Neutrophil (primary cell): ENCODE measurements around the gene SOCS7.

Experiments
- H3K27ac ChIP-seq: fragments of 200-600 bp; sonication (generic); 2 replicates; pipeline ENCODE4 v1.5.1; 2016; ENCODE audit warnings: mild to moderate bottlenecking, moderate library complexity
- H3K27me3 ChIP-seq: fragments of 200-600 bp; sonication (generic); 2 replicates; pipeline ENCODE4 v1.6.0; 2016; ENCODE audit warnings: mild to moderate bottlenecking
- H3K36me3 ChIP-seq: fragments of 200-600 bp; sonication (generic); 2 replicates; pipeline ENCODE4 v1.5.1; 2017
- H3K4me1 ChIP-seq, 2 experiments: fragments of 200-600 bp in 1 of 2; sonication (generic) in 1 of 2; 1 replicate in 1 of 2; 2 replicates in 1 of 2; pipeline versions ENCODE4 v1.5.1 to v1.6.1; 2013 to 2016; ENCODE audit warnings: low read depth in 1 of 2, low read length in 1 of 2, mild to moderate bottlenecking in 1 of 2, moderate library complexity in 1 of 2; ENCODE audit not compliant: control insufficient read depth in 1 of 2, insufficient read depth in 1 of 2
- H3K4me3 ChIP-seq, 2 experiments: fragments of 200-600 bp in 1 of 2; sonication (generic) in 1 of 2; 1 replicate in 1 of 2; 2 replicates in 1 of 2; pipeline ENCODE4 v1.5.1; 2013 to 2016; ENCODE audit warnings: low read depth in 1 of 2, low read length in 1 of 2, mild to moderate bottlenecking in 1 of 2, moderate library complexity in 1 of 2
- H3K9me3 ChIP-seq: fragments of 200-600 bp; sonication (generic); 2 replicates; pipeline ENCODE4 v1.5.1; 2016
- CTCF ChIP-seq: fragments of 200-600 bp; sonication (generic); IDR thresholded peaks from 2 replicates; pipeline ENCODE4 v1.5.1; 2016; ENCODE audit warnings: antibody characterized with exemption

Gene SOCS7

DNA sequence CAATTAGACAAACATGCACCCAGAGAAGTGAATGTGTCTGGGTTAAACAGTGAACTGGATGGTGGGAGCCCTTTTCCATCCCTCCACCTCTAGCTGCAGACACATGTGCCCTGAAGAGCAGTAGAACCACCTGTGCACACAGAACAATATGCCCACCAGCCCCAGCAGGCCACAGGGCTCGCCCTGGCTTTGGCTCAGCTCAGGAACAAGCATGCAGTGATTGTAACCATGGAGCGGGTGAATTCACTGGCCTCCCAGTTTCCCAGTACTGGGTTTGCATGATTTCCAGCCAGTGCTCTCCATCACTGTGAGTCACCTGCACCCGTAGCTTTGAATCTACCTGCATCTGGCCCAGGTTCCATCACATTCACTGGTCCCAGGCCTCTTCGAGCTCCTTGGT is 13.1 kb upstream of the SOCS7 start:
- Histone ChIP-seq H3K27ac (no peak overlapping the region), H3K27me3 (no peaks in the 10 kb centered on the region), H3K36me3 (no peaks in the 10 kb centered on the region), H3K9me3 (no peaks in the 10 kb centered on the region), H3K4me3 (no peak overlapping the region), H3K4me1 (no peaks in the 10 kb centered on the region)
- no peak for TF ChIP-seq CTCF

- no peaks in the 10 kb centered on the region for H3K9me3 ChIP-seq
- H3K4me1 ChIP-seq = no peaks in the 10 kb centered on the region
- no peak overlapping the region for H3K4me3 ChIP-seq
- H3K27me3 ChIP-seq = no peaks in the 10 kb centered on the region
- no peaks in the 10 kb centered on the region for H3K36me3 ChIP-seq
- TF ChIP-seq CTCF = no peak
- H3K27ac ChIP-seq = no peak overlapping the region
Measured at GRCh38 chr17:38339891-38340290, 11.8 kb upstream of the SOCS7 start.

GRCh38 chr17:38341035-38341721 is 10.5 kb upstream of the SOCS7 start:
- no peaks in the 10 kb centered on the region for H3K36me3 ChIP-seq
- H3K4me3 ChIP-seq = no peak overlapping the region
- peaks cover 5% of the 10 kb centered on the region for H3K27me3 ChIP-seq
- H3K27ac ChIP-seq = no peak overlapping the region
- no peaks in the 10 kb centered on the region for H3K4me1 ChIP-seq
- no peaks in the 10 kb centered on the region for H3K9me3 ChIP-seq
- no peak for TF ChIP-seq CTCF

- Histone ChIP-seq H3K27ac (no peak overlapping the region), H3K4me3 (no peak overlapping the region), H3K9me3 (no peaks in the 10 kb centered on the region), H3K27me3 (peaks cover 5% of the 10 kb centered on the region), H3K36me3 (no peaks in the 10 kb centered on the region), H3K4me1 (no peaks in the 10 kb centered on the region)
- TF ChIP-seq CTCF = no peak
Measured at GRCh38 chr17:38342886-38343607, 8.6 kb upstream of the SOCS7 start.

DNA sequence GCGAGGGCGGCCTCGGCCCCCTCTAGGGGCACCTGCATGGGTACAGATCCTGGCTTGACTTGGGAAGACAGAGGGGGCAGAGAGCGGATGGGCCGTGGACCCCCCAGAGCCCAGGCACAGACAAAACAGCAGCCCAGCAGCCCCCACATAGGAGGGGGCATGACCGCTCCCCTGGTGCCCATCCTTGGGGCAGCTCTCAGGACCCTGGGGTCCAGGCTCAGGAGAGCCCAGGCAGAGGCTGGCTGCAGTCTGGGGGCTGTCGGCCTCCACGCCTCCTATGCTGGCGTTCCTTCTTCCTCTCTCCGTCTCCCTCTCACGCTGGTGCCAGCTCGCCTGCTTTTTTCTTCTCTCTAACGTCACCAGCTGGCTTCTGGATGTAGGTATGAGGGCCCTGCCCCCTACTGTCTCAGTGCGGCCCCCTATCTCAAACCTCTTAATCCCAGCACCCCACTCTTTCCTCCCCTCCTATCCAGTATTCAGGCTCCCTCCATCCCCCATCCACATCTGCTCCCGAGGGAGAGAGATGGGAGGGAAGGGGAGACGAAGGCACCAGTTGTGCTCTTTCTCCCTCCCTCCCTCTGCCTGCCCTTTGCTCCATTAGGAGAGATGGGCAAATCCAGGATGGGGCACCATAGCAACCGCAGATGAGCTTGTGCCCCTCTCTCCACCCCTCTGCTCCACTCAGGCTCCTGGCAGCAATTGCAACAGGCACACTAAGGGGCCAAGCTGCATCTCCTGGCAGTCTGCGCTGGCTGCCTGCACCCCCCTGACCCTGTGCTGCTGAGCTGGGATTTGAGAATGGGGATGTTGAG is 7.8 kb upstream of the SOCS7 start, which contains the start of gene GPR179:
Gene GPR179 (minus strand): TSS at position 349 of the 812 bp plus-strand sequence. CDS start 167 bp downstream, at position 182.
- no peaks in the 10 kb centered on the region for H3K36me3 ChIP-seq
- no peaks in the 10 kb centered on the region for H3K4me1 ChIP-seq
- no peaks in the 10 kb centered on the region for H3K9me3 ChIP-seq
- H3K27me3 ChIP-seq = peaks cover 5% of the 10 kb centered on the region
- no peak within 1 kb of the TSS for H3K27ac ChIP-seq
- H3K4me3 ChIP-seq = no peak within 1 kb of the TSS
- no peak for TF ChIP-seq CTCF
